ENCODE measurements around the gene MARCOL. TPM values are rescaled to one million over a fixed set of nuclear protein-coding genes. Genes with fewer than 3 reads are reported as not detected.

Gene MARCOL
- total and polyA plus RNA-seq, 4 donors, result not detected

DNA sequence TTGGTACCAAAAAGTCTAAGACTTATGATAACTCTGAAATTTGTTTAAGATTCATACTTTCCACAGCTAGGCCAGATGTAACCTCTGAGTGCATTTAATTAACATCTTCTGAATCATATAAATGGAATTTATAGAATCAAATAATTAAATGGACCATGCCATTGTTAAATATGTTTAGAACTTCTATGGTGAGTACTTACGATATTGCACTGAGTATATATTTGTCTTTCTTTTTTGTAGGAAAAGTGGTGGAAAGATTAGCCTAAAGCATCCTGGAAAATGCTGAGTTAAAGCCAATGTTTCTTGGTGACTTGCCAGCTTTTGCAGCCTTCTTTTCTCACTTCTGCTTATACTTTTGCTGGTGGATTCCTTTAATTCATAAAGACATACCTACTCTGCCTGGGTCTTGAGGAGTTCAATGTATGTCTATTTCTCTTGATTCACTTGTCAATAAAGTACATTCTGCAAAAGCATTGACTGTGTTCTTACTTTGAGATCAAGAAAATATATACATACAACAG is 23.6 kb upstream of the MARCOL start:
- H3K27me3 ChIP-seq (ENCODE audit: control insufficient read depth in 3 of 3, insufficient read depth in 3 of 3, low read length in 2 of 3), result no peaks in the 10 kb centered on the region
- WGBS, 2 donors, result 83 to 88% methylated on average over 1 of the region's 1 CpG
- ATAC-seq (ENCODE audit: insufficient read depth, low FRiP score) (no peak), DNase-seq (peak in 1 of 3 donors; percentile 36)
- TF ChIP-seq, protein P1, sequence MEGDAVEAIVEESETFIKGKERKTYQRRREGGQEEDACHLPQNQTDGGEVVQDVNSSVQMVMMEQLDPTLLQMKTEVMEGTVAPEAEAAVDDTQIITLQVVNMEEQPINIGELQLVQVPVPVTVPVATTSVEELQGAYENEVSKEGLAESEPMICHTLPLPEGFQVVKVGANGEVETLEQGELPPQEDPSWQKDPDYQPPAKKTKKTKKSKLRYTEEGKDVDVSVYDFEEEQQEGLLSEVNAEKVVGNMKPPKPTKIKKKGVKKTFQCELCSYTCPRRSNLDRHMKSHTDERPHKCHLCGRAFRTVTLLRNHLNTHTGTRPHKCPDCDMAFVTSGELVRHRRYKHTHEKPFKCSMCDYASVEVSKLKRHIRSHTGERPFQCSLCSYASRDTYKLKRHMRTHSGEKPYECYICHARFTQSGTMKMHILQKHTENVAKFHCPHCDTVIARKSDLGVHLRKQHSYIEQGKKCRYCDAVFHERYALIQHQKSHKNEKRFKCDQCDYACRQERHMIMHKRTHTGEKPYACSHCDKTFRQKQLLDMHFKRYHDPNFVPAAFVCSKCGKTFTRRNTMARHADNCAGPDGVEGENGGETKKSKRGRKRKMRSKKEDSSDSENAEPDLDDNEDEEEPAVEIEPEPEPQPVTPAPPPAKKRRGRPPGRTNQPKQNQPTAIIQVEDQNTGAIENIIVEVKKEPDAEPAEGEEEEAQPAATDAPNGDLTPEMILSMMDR (IDR thresholded peaks at IDR 0.05; ENCODE audit: control extremely low read depth, extremely low read depth), result no peak
- H3K9me3 ChIP-seq (ENCODE audit: control insufficient read depth in 4 of 4, insufficient read depth in 3 of 4, low read length in 3 of 4), result no peaks in the 10 kb centered on the region
- H3K27ac ChIP-seq (ENCODE audit: low read depth in 1 of 2, low read length in 1 of 2), result no peak overlapping the region
- no peaks in the 10 kb centered on the region for H3K36me3 ChIP-seq (ENCODE audit: control insufficient read depth in 4 of 4, insufficient read depth in 4 of 4, low read length in 4 of 4)
- H3K9ac ChIP-seq (ENCODE audit: insufficient read depth in 1 of 2, low read length in 2 of 2), result no peak overlapping the region
- no peak overlapping the region for H3K4me3 ChIP-seq
- H3K4me1 ChIP-seq (ENCODE audit: control insufficient read depth in 5 of 5, insufficient read depth in 5 of 5, low read length in 5 of 5), result peaks cover 0 to 4% (median 0%) of the 10 kb centered on the region in 5 donors

DNA sequence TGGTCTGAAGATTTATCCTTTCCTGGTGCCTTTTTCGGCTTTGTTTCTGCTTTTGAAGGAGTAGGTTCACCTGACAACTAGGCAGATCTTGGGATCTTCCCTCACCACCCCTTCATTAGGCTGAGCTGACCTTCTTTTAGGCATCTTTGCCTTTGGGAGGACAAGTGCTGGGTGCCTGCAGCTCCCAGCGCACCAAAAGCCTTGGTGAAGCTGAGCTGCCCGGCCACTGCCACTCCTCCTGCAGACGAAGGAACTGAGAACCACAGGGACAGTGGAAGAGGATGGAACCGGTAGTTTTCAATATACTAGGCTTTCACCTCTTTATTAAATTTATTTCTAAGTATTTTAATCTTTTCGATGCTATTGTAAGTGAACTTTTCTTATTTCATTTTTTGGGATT is 16.8 kb upstream of the MARCOL start:
- H3K9me3 ChIP-seq (ENCODE audit: control insufficient read depth in 4 of 4, insufficient read depth in 3 of 4, low read length in 3 of 4), result no peaks in the 10 kb centered on the region
- no peaks in the 10 kb centered on the region for H3K36me3 ChIP-seq (ENCODE audit: control insufficient read depth in 4 of 4, insufficient read depth in 4 of 4, low read length in 4 of 4)
- no peak for ATAC-seq (ENCODE audit: insufficient read depth, low FRiP score)
- H3K9ac ChIP-seq (ENCODE audit: insufficient read depth in 1 of 2, low read length in 2 of 2), result no peak overlapping the region
- no peak overlapping the region for H3K4me3 ChIP-seq
- no peaks in the 10 kb centered on the region for H3K27me3 ChIP-seq (ENCODE audit: control insufficient read depth in 3 of 3, insufficient read depth in 3 of 3, low read length in 2 of 3)
- DNase-seq, result no peak
- WGBS, 2 donors, result 85 to 86% methylated on average over 6 of the region's 6 CpGs
- TF ChIP-seq, protein P1 (IDR thresholded peaks at IDR 0.05; ENCODE audit: control extremely low read depth, extremely low read depth), result no peak
- H3K4me1 ChIP-seq (ENCODE audit: control insufficient read depth in 5 of 5, insufficient read depth in 5 of 5, low read length in 5 of 5), result no peaks in the 10 kb centered on the region
- H3K27ac ChIP-seq (ENCODE audit: low read depth in 1 of 2, low read length in 1 of 2), result no peak overlapping the region

DNA sequence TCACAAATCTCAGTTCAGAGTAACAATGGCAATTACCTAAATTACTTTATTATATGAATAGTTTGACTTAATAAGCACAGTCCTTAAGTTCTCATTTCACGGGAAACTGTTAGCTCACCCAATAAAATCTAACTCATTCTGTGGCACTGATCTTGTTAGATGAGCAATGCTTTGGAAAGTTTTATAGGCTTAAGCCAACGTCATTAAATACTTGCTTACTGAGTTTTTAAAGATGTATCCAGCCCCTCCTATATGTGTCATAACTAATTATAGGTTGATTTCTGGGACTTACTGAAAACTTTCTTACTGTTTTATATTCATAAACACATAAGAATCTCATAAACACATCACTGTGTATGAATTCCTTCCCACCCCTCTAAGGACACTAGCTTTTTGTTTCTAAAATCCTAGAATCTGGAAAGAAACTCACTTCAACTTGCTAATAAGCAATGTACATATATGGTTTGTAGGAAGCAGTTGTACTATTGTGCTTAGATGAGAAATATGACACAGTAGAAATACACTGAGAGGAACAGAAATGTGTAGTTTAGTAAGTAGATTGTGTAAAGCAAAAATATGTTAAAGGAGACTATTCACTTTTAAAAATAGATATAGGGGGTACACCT is 14.1 kb upstream of the MARCOL start:
- no peak overlapping the region for H3K4me3 ChIP-seq
- no peaks in the 10 kb centered on the region for H3K9me3 ChIP-seq (ENCODE audit: control insufficient read depth in 4 of 4, insufficient read depth in 3 of 4, low read length in 3 of 4)
- no peaks in the 10 kb centered on the region for H3K4me1 ChIP-seq (ENCODE audit: control insufficient read depth in 5 of 5, insufficient read depth in 5 of 5, low read length in 5 of 5)
- ATAC-seq (ENCODE audit: insufficient read depth, low FRiP score) (no peak), DNase-seq (no peak)
- TF ChIP-seq, protein P1 (IDR thresholded peaks at IDR 0.05; ENCODE audit: control extremely low read depth, extremely low read depth), result no peak
- no peak overlapping the region for H3K9ac ChIP-seq (ENCODE audit: insufficient read depth in 1 of 2, low read length in 2 of 2)
- no peak overlapping the region for H3K27ac ChIP-seq (ENCODE audit: low read depth in 1 of 2, low read length in 1 of 2)
- H3K27me3 ChIP-seq (ENCODE audit: control insufficient read depth in 3 of 3, insufficient read depth in 3 of 3, low read length in 2 of 3), result no peaks in the 10 kb centered on the region
- no peaks in the 10 kb centered on the region for H3K36me3 ChIP-seq (ENCODE audit: control insufficient read depth in 4 of 4, insufficient read depth in 4 of 4, low read length in 4 of 4)
- WGBS, 2 donors, result 79 to 88% methylated on average over 2 of the region's 2 CpGs
